Nephron (organoid): Measurements from ENCODE around the gene DNAJC1.

Experiments used
- H3K27ac Mint-ChIP-seq, 3 experiments: 2 replicates each; pipeline ENCODE4 v1.8.0; 2020; ENCODE audit warnings: mixed read lengths in 3 of 3, mild to moderate bottlenecking in 2 of 3, moderate library complexity in 1 of 3
- H3K27me3 Mint-ChIP-seq: 2 replicates; pipeline ENCODE4 v1.8.0; 2021; ENCODE audit warnings: low read depth, mild to moderate bottlenecking, moderate library complexity, mixed read lengths
- H3K36me3 Mint-ChIP-seq: 2 replicates; pipeline ENCODE4 v1.8.0; 2020; ENCODE audit warnings: low read depth, mixed read lengths
- H3K4me1 Mint-ChIP-seq: 2 replicates; pipeline ENCODE4 v1.8.0; 2020; ENCODE audit warnings: mixed read lengths
- H3K4me3 Mint-ChIP-seq, 3 experiments: 2 replicates each; pipeline ENCODE4 v1.8.0; 2020; ENCODE audit warnings: mild to moderate bottlenecking in 3 of 3, mixed read lengths in 3 of 3, moderate library complexity in 2 of 3
- H3K9me3 Mint-ChIP-seq: 2 replicates; pipeline ENCODE4 v1.8.0; 2020; ENCODE audit warnings: mixed read lengths
- CTCF ChIP-seq, 3 experiments: fragments of 200-600 bp; sonication (generic); IDR thresholded peaks; one replicate each; pipeline ENCODE4 v1.5.0; 2021; ENCODE audit warnings: antibody characterized with exemption in 3 of 3; ENCODE audit not compliant: unreplicated experiment in 3 of 3

Gene DNAJC1

GRCh38 chr10:21981118-21981517 lies 22.4 kb downstream of the DNAJC1 start:
- Mint-ChIP-seq H3K9me3 (peaks cover 6% of the 10 kb centered on the region), H3K4me1 (peaks cover 5% of the 10 kb centered on the region), H3K4me3 (no peak overlapping the region), H3K27ac (no peak overlapping the region), H3K36me3 (peaks cover 1% of the 10 kb centered on the region), H3K27me3 (peaks cover 5% of the 10 kb centered on the region)
- no peak for TF ChIP-seq CTCF (IDR thresholded peaks at IDR 0.05; ENCODE audit: unreplicated experiment in 3 of 3)

DNA sequence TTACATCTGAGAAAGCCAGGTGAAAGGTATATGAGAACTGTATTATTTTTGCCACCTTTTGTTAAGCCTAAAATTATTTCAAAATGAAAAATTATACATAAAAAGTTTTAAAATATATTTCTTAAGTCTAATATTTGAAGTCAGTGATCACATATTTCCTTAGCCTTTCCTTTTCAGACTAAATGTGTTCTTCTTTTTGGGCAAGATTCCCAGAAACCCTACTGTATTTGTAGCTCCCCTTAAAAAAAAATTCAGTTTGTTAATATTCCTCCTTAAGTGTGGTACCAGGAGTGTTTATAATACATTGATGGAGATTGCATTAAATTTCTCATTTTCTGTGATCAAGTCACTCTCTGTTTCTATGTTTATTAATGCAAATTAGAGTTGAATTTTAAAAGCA lies 22.8 kb downstream of the DNAJC1 start:
- H3K27ac Mint-ChIP-seq, result no peak overlapping the region
- H3K4me1 Mint-ChIP-seq, result peaks cover 6% of the 10 kb centered on the region
- peaks cover 5% of the 10 kb centered on the region for H3K27me3 Mint-ChIP-seq
- no peak for TF ChIP-seq CTCF (IDR thresholded peaks at IDR 0.05; ENCODE audit: unreplicated experiment in 3 of 3)
- H3K36me3 Mint-ChIP-seq, result no peaks in the 10 kb centered on the region
- peaks cover 5% of the 10 kb centered on the region for H3K9me3 Mint-ChIP-seq
- H3K4me3 Mint-ChIP-seq, result no peak overlapping the region

GRCh38 chr10:21978191-21978862 lies 25.2 kb downstream of the DNAJC1 start:
- TF ChIP-seq CTCF (IDR thresholded peaks at IDR 0.05; ENCODE audit: unreplicated experiment in 3 of 3), result no peak
- H3K27ac Mint-ChIP-seq, result no peak overlapping the region
- H3K36me3 Mint-ChIP-seq, result no peaks in the 10 kb centered on the region
- no peaks in the 10 kb centered on the region for H3K27me3 Mint-ChIP-seq
- H3K9me3 Mint-ChIP-seq, result no peaks in the 10 kb centered on the region
- no peak overlapping the region for H3K4me3 Mint-ChIP-seq
- peaks cover 13% of the 10 kb centered on the region for H3K4me1 Mint-ChIP-seq

- H3K36me3 Mint-ChIP-seq, result no peaks in the 10 kb centered on the region
Observed at GRCh38 chr10:21976739-21977138, 26.8 kb downstream of the DNAJC1 start.

DNA sequence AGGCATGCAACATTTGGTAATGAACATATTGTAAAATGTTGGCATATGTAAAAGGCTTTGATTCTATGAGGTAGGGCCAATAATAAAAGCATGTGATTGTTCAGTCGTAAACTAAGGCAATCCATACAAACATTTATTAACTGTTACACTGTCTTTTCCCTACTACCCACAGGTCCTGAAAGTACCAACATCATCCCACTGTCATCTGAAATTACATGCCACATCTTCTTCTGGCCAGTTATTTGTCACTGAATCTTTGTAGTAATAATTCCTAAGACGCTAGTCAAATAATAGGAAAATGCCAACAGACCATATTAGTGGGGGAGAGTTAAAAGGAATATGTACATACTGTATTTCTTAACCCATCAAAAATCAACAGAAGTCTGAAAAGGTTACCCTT lies 27.2 kb downstream of the DNAJC1 start:
- Mint-ChIP-seq H3K36me3 (no peaks in the 10 kb centered on the region), H3K4me1 (peaks cover 13% of the 10 kb centered on the region), H3K9me3 (no peaks in the 10 kb centered on the region), H3K4me3 (no peak overlapping the region), H3K27me3 (no peaks in the 10 kb centered on the region), H3K27ac (no peak overlapping the region)
- no peak for TF ChIP-seq CTCF (IDR thresholded peaks at IDR 0.05; ENCODE audit: unreplicated experiment in 3 of 3)

More at GRCh38 chr10:21976739-21977138, 26.8 kb downstream of the DNAJC1 start:
- no peak for TF ChIP-seq CTCF (IDR thresholded peaks at IDR 0.05; ENCODE audit: unreplicated experiment in 3 of 3)
- Mint-ChIP-seq H3K4me1 (peaks cover 13% of the 10 kb centered on the region), H3K4me3 (no peak overlapping the region), H3K9me3 (no peaks in the 10 kb centered on the region), H3K27me3 (no peaks in the 10 kb centered on the region), H3K27ac (no peak overlapping the region)

DNA sequence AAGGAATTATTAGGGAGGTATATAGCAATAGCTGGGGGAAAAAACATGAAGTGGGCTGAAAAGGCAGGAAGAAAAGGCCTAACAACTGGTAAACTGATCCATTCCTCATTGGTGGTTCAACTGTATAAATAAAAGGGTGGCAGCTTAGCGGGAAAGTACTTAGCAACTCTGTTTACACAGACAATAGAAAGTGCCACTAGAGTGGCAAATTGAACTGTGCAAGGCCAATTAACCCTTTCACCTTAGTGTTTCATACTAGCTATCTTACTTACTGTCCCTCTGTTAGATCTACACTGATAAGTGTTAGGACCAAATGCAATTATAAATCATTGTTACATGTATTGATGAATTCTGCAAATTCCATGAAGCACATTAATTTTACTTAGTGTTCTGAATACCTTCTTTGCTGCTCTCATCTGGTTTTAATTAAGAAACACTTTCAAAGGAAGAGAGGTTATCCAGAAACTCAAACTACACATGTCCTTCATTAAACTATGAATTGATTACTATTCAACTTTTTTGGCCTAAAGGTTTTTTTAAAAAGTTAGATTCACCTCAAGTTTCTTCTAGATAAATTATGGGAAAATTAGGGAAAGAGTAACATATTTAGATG lies 28.0 kb downstream of the DNAJC1 start:
- H3K9me3 Mint-ChIP-seq, result no peaks in the 10 kb centered on the region
- TF ChIP-seq CTCF (IDR thresholded peaks at IDR 0.05; ENCODE audit: unreplicated experiment in 3 of 3), result no peak
- no peaks in the 10 kb centered on the region for H3K36me3 Mint-ChIP-seq
- H3K27me3 Mint-ChIP-seq, result no peaks in the 10 kb centered on the region
- H3K27ac Mint-ChIP-seq, result no peak overlapping the region
- peaks cover 13% of the 10 kb centered on the region for H3K4me1 Mint-ChIP-seq
- no peak overlapping the region for H3K4me3 Mint-ChIP-seq
